ENCODE measurements around the gene AIF1.

AIF1 gene

DNA sequence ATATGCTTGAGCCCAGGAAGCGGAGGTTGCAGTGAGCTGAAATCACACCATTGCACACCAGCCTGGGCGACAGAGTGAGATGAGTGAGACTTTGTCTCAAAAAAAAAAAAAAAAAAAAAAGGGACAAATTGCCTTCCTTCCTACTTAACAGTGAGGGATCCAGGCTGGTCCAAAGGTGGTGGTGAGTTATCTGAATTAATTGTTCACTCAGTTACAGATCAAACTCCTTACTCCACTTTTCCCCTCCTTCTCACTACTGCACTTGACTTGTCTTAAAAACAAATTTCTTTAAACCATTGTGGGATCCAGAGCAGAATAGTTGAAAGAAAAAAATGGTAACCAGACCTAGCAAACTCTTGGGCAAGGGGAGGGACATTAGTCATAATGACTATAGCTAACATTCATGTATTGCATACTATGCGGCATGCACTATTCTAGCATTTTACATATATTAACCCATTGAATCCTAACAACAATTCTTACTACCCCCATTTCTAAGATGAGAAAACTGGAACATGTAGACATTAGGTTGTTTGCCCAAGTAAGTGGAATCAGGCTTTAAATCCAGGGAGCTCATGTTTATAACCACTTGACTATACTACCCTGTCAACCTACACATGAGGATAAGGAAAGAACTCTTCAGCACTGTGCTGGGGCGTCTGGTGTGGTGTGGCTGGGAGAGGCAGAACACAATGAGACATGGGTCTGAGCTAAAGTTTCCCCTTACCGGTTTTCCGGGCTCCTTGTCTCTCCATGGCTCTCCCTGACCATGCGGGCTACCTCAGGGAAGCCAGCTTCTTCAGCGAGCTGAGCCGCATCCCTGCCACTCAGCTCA, 48.3 kb downstream of the AIF1 start:
- DNase-seq (ENCODE audit: low read depth in 2 of 2), result no peak

DNA sequence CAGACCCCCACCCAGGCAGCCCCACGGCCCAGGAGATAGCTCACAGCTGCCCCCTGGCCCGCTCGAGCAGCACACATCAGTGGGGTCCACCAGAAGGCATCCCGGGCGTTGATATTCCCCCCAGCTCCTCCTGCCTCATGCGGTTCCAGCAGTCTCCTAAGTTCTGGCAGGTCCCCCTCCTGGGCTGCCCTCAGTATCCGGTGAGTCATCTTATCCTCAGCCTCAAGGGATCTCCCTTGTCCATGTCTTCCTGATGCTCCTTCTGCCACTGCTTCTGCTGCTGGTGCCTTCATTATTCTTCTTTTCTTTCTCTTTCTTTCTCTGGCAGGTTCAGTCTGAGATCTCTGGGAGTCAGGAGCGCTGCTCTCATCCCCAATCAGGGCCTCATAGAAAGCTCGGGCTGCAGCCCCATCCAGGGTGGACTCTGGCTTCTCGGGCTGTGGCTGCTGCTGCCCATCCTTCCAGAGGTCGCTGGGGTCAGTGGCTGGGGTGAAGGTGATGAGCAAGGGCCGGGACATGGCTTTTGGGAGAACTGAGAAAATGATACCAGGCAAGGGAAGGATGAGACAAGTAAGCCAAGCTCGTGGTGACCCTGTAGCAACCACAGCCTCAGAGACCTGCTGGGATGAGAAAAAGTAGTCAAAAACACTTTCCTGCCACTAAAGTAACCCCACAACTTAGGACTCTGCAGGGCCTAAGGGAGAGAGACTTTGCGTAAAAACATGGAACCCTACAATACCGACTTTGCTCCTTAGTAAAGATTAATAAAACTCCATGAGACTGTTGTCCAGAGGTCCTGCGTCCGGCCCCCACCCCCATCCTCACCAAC, 49.1 kb downstream of the AIF1 start:
- DNase-seq (ENCODE audit: low read depth in 2 of 2), result no peak

DNA sequence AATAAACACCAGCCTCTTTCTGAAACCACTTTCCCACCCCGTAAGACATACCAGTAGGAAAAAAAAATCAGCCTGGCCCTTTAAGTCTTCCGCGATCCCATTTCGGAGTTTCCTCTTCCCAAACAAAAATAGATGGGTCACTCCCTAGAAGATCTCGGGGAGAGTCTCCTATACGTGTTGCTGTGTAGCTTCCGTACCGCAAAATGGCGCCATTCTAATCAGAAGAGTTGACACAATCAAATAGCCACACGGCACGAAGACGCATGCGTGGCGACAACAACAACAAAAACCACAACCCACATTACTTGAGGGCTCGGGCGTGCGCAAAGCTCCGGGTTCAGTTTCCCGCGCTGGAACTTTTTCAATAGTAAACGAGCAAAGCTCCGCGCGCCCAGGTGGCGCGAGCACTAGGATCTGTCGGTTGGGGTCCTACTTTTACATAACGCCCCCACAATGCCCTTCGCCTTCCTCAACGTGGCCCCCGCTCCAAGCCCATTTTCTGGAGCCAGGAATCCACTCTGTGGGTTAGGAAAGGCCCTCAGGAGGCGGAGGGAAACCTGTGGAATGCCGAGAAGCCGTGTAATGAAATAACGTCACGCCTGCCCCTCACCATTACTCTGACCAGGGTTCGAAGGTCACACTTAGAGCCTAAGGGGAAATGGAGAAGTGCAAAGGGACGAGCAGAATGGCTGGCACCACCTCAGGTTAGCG, 49.9 kb downstream of the AIF1 start, which contains the start of gene GPANK1:
Gene GPANK1 (minus strand): TSS at position 208 of the 711 bp plus-strand sequence. CDS start 519 bp downstream, outside the sequence.
- peak; percentile 77 to 84 for DNase-seq (ENCODE audit: low read depth in 2 of 2)

DNA sequence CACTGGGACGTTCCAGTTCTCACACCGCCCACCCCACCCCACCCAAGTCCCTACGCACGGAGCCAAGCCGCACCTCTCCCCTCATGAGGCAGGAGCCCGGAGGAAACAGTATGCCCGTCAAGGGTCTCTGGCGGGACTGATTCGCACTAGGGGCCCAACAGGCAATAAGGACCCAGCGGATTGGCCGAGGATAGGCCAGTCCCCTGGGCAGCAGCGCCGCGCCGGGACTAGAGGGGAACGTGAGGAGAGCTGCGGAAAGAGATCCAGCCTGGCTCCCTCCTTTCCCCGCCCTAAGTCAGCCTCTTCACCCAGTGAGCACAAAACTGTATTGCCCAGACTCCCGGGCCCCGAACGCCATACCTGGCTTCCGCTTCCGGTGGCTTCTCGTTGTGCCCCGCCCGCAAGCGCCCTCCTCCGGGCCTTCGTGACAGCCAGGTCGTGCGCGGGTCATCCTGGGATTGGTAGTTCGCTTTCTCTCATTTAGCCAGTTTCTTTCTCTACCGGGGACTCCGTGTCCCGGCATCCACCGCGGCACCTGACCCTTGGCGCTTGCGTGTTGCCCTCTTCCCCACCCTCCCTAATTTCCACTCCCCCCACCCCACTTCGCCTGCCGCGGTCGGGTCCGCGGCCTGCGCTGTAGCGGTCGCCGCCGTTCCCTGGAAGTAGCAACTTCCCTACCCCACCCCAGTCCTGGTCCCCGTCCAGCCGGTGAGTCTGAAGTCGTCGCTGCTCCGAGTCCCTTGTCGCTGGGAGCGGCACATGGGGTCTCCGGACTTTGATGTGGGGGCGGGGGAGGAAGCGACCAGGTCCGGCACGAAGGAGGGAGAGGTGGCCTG, 50.7 kb downstream of the AIF1 start, which contains the start of gene CSNK2B:
Gene CSNK2B (plus strand): TSS at position 580 of the 836 bp plus-strand sequence. CDS start 752 bp downstream, outside the sequence.
- peak; percentile 97 for DNase-seq (ENCODE audit: low read depth in 2 of 2)

DNA sequence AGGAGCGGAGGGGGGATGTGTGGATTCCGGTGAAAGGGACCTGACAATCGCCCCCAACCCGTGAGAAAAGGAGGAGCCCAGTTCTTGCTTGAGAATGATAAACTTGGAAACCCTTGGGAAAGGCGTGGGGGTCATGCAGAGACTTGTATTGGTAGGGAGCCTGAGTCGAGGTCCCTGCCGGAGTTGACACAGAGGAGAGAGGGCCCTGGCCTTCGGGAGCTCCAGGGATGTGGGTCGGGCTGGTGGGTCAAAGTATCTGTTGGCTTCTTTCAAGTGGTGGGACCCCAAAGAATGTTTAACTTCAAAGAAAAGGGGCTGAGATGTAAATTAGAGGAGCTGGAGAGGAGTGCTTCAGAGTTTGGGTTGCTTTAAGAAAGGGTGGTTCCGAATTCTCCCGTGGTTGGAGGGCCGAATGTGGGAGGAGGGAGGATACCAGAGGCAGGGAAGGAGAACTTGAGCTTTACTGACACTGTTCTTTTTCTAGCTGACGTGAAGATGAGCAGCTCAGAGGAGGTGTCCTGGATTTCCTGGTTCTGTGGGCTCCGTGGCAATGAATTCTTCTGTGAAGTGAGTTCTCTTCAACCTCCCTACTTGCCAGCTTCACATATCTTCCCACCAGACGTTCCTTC, 51.4 kb downstream of the AIF1 start:
- DNase-seq (ENCODE audit: low read depth in 2 of 2), result no peak

Data from stimulated activated CD4-positive, alpha-beta T cell treated with anti-CD3 and anti-CD28 coated beads, Interleukin-4, amount 100 ng/mL, for 48 hours (primary cell).